IPS-15b (cell line): ENCODE measurements around the gene STXBP1.
"Not testable (repeated sequence)": the region's sequence is repeated elsewhere in the genome, so short reads cannot be mapped to it uniquely, and the experiment has no call there.

ENCODE experiments used
- H3K27me3 ChIP-seq: one replicate; pipeline ENCODE4 v1.6.1; 2013; ENCODE audit warnings: low read length; ENCODE audit not compliant: control insufficient read depth, insufficient read depth
- H3K36me3 ChIP-seq: one replicate; pipeline ENCODE4 v1.6.1; 2013; ENCODE audit warnings: low read length; ENCODE audit not compliant: control insufficient read depth, insufficient read depth
- H3K4me1 ChIP-seq: one replicate; pipeline ENCODE4 v1.6.1; 2013; ENCODE audit warnings: mild to moderate bottlenecking, low read length; ENCODE audit not compliant: control insufficient read depth, insufficient read depth
- H3K4me3 ChIP-seq: one replicate; pipeline ENCODE4 v1.5.1; 2013; ENCODE audit warnings: low read depth, low read length
- H3K9ac ChIP-seq: one replicate; pipeline ENCODE4 v1.6.1; 2013; ENCODE audit warnings: low read depth, mild to moderate bottlenecking, low read length
- H3K9me3 ChIP-seq: one replicate; pipeline ENCODE4 v1.6.1; 2013; ENCODE audit warnings: mild to moderate bottlenecking, low read length; ENCODE audit not compliant: control insufficient read depth, insufficient read depth

STXBP1 gene

GRCh38 chr9:127580879-127581475 is 31.1 kb upstream of the STXBP1 start:
- no peaks in the 10 kb centered on the region for H3K36me3 ChIP-seq
- H3K4me3 ChIP-seq: no peak overlapping the region
- H3K9me3 ChIP-seq: no peaks in the 10 kb centered on the region
- H3K4me1 ChIP-seq: no peaks in the 10 kb centered on the region
- no peaks in the 10 kb centered on the region for H3K27me3 ChIP-seq
- H3K9ac ChIP-seq: no peak overlapping the region

- not testable (repeated sequence) for H3K9ac ChIP-seq
Observed at GRCh38 chr9:127584474-127584805, 27.6 kb upstream of the STXBP1 start.

GRCh38 chr9:127585161-127585819 is 26.8 kb upstream of the STXBP1 start:
- Histone ChIP-seq H3K27me3 (no peaks in the 10 kb centered on the region), H3K9me3 (no peaks in the 10 kb centered on the region), H3K36me3 (no peaks in the 10 kb centered on the region), H3K4me1 (peaks cover 5% of the 10 kb centered on the region), H3K9ac (no peak overlapping the region), H3K4me3 (no peak overlapping the region)

More at GRCh38 chr9:127584474-127584805, 27.6 kb upstream of the STXBP1 start:
- not testable (repeated sequence) for H3K4me1 ChIP-seq, H3K4me3 ChIP-seq, H3K36me3 ChIP-seq, H3K9me3 ChIP-seq, H3K27me3 ChIP-seq

GRCh38 chr9:127586096-127586495 is 26.0 kb upstream of the STXBP1 start:
- H3K4me1 ChIP-seq: peaks cover 5% of the 10 kb centered on the region
- no peak overlapping the region for H3K9ac ChIP-seq
- H3K36me3 ChIP-seq: no peaks in the 10 kb centered on the region
- no peak overlapping the region for H3K4me3 ChIP-seq
- H3K9me3 ChIP-seq: no peaks in the 10 kb centered on the region
- H3K27me3 ChIP-seq: no peaks in the 10 kb centered on the region

GRCh38 chr9:127586537-127586936 is 25.5 kb upstream of the STXBP1 start:
- Histone ChIP-seq H3K4me1 (peaks cover 5% of the 10 kb centered on the region), H3K4me3 (no peak overlapping the region), H3K36me3 (no peaks in the 10 kb centered on the region), H3K9me3 (no peaks in the 10 kb centered on the region), H3K9ac (no peak overlapping the region), H3K27me3 (no peaks in the 10 kb centered on the region)

GRCh38 chr9:127587966-127588365 is 24.1 kb upstream of the STXBP1 start:
- Histone ChIP-seq H3K4me1 (peaks cover 5% of the 10 kb centered on the region), H3K27me3 (no peaks in the 10 kb centered on the region), H3K9ac (no peak overlapping the region), H3K4me3 (no peak overlapping the region), H3K36me3 (no peaks in the 10 kb centered on the region), H3K9me3 (no peaks in the 10 kb centered on the region)

GRCh38 chr9:127588740-127589506 is 23.2 kb upstream of the STXBP1 start:
- no peaks in the 10 kb centered on the region for H3K9me3 ChIP-seq
- peaks cover 5% of the 10 kb centered on the region for H3K4me1 ChIP-seq
- no peaks in the 10 kb centered on the region for H3K27me3 ChIP-seq
- no peaks in the 10 kb centered on the region for H3K36me3 ChIP-seq
- H3K4me3 ChIP-seq: no peak overlapping the region
- H3K9ac ChIP-seq: no peak overlapping the region

- no peak overlapping the region for H3K4me3 ChIP-seq
- H3K4me1 ChIP-seq: peaks cover 5% of the 10 kb centered on the region
- no peaks in the 10 kb centered on the region for H3K36me3 ChIP-seq
- no peaks in the 10 kb centered on the region for H3K27me3 ChIP-seq
- no peaks in the 10 kb centered on the region for H3K9me3 ChIP-seq
- no peak overlapping the region for H3K9ac ChIP-seq
Observed at GRCh38 chr9:127589955-127590370, 22.1 kb upstream of the STXBP1 start.

GRCh38 chr9:127595611-127596010 is 16.5 kb upstream of the STXBP1 start:
- Histone ChIP-seq H3K9me3 (no peaks in the 10 kb centered on the region), H3K4me1 (no peaks in the 10 kb centered on the region), H3K36me3 (no peaks in the 10 kb centered on the region), H3K27me3 (no peaks in the 10 kb centered on the region), H3K9ac (no peak overlapping the region), H3K4me3 (no peak overlapping the region)

GRCh38 chr9:127598839-127599549 is 13.1 kb upstream of the STXBP1 start:
- Histone ChIP-seq H3K27me3 (no peaks in the 10 kb centered on the region), H3K9me3 (no peaks in the 10 kb centered on the region), H3K36me3 (no peaks in the 10 kb centered on the region), H3K4me3 (no peak overlapping the region), H3K9ac (no peak overlapping the region), H3K4me1 (no peaks in the 10 kb centered on the region)

GRCh38 chr9:127599550-127599891 is 12.6 kb upstream of the STXBP1 start:
- Histone ChIP-seq H3K27me3 (no peaks in the 10 kb centered on the region), H3K36me3 (no peaks in the 10 kb centered on the region), H3K4me3 (no peak overlapping the region), H3K9me3 (no peaks in the 10 kb centered on the region), H3K4me1 (no peaks in the 10 kb centered on the region), H3K9ac (no peak overlapping the region)
